Measurements from ENCODE around the gene COL3A1. TPM values are rescaled to one million over a fixed set of nuclear protein-coding genes. Genes with fewer than 3 reads are reported as not detected.

The COL3A1 gene
- total and polyA plus RNA-seq, 2 of the 13 experiments (the other 11 are each of a cell fraction or from before 2014, with no cell fraction given): 0.04 TPM; not detected in 1

DNA sequence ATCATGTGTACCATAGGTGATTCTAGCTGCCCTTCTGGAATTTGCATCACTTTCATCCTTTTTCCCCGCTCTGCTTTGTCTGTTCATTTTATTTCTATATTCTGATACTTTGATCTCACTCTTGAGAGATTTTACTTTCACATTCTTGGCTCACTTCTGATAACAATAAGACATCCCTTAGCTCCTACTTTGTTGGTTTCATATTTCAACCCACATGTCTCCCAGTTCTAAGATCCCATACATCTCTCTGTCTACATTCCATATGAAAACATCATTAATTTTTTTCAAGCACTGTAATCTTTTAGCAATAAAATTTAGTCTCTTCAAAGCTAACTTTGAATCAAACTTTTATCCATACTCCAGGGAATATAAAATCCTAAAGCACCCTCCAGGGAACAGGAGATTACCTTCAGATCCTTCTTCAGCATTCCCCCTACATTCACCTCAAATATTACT is 75.6 kb downstream of the COL3A1 start (continued):
- TF ChIP-seq, protein P1, sequence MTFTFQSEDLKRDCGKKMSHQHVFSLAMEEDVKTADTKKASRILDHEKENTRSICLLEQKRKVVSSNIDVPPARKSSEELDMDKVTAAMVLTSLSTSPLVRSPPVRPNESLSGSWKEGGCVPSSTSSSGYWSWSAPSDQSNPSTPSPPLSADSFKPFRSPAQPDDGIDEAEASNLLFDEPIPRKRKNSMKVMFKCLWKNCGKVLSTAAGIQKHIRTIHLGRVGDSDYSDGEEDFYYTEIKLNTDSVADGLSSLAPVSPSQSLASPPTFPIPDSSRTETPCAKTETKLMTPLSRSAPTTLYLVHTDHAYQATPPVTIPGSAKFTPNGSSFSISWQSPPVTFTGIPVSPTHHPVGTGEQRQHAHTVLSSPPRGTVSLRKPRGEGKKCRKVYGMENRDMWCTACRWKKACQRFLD (CRISPR knock-in tag; IDR thresholded peaks at IDR 0.05; ENCODE audit: borderline replicate concordance): no peak
- no peak for TF ChIP-seq ZKSCAN1 (IDR thresholded peaks at IDR 0.05; ENCODE audit: low read length)
- no peak for TF ChIP-seq CCDC6 (CRISPR knock-in tag; IDR thresholded peaks at IDR 0.05)
- no peak for TF ChIP-seq POGZ (CRISPR knock-in tag; IDR thresholded peaks at IDR 0.05)
- TF ChIP-seq CHD4 (IDR thresholded peaks at IDR 0.05; ENCODE audit: borderline replicate concordance, low read length): 0 out of 2 replicates have a peak, but pooled peaks have one; percentile 66
- TF ChIP-seq, protein P2, sequence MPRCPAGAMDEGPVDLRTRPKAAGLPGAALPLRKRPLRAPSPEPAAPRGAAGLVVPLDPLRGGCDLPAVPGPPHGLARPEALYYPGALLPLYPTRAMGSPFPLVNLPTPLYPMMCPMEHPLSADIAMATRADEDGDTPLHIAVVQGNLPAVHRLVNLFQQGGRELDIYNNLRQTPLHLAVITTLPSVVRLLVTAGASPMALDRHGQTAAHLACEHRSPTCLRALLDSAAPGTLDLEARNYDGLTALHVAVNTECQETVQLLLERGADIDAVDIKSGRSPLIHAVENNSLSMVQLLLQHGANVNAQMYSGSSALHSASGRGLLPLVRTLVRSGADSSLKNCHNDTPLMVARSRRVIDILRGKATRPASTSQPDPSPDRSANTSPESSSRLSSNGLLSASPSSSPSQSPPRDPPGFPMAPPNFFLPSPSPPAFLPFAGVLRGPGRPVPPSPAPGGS (CRISPR knock-in tag; IDR thresholded peaks at IDR 0.05): no peak
- no peak for TF ChIP-seq ZNF674 (CRISPR knock-in tag; IDR thresholded peaks at IDR 0.05; ENCODE audit: low read depth)
- TF ChIP-seq JUNB (CRISPR knock-in tag; IDR thresholded peaks at IDR 0.05; ENCODE audit: borderline replicate concordance): no peak
- TF ChIP-seq ZNF331 (CRISPR knock-in tag; IDR thresholded peaks at IDR 0.05): 0 out of 2 replicates have a peak, but pooled peaks have one; percentile 8
- TF ChIP-seq GATAD2A (CRISPR knock-in tag; IDR thresholded peaks at IDR 0.05): no peak
- no peak for TF ChIP-seq KAT7 (CRISPR knock-in tag; IDR thresholded peaks at IDR 0.05; ENCODE audit: borderline replicate concordance)
- no peak for TF ChIP-seq ZFP1 (CRISPR knock-in tag; IDR thresholded peaks at IDR 0.05)
- no peak for TF ChIP-seq NFRKB (IDR thresholded peaks at IDR 0.05)
- 0 out of 2 replicates have a peak, but pooled peaks have one; percentile 31 for TF ChIP-seq THYN1 (CRISPR knock-in tag; IDR thresholded peaks at IDR 0.05; ENCODE audit: borderline replicate concordance, low read depth)
